Ascending aorta (tissue), 2 donors: Measurements from ENCODE around the gene AMIGO3. TPM values are rescaled to one million over a fixed set of nuclear protein-coding genes. Genes with fewer than 3 reads are reported as not detected.
"Not testable (repeated sequence)": the region's sequence is repeated elsewhere in the genome, so short reads cannot be mapped to it uniquely, and the experiment has no call there.

Experiments
- DNase-seq, 2 donors: peaks; one replicate each; pipeline ENCODE4 v3.0.0-alpha.2; 2019; ENCODE audit warnings: low spot score in 2 of 2
- H3K27ac ChIP-seq, 2 donors: fragments of 200-600 bp; sonication (generic); one replicate each; pipeline ENCODE4 v1.5.1; 2016 to 2017; ENCODE audit warnings: mild to moderate bottlenecking in 1 of 2
- H3K27me3 ChIP-seq: fragments of 200-600 bp; sonication (generic); one replicate; pipeline ENCODE4 v1.5.1; 2017
- H3K36me3 ChIP-seq, 2 donors: fragments of 200-600 bp; sonication (generic); one replicate each; pipeline ENCODE4 v1.5.1; 2016
- H3K4me1 ChIP-seq, 2 donors: fragments of 200-600 bp; sonication (generic); one replicate each; pipeline ENCODE4 v1.5.1; 2016 to 2017; ENCODE audit warnings: mild to moderate bottlenecking in 1 of 2
- H3K4me3 ChIP-seq, 2 donors: fragments of 200-600 bp; sonication (generic); one replicate each; pipeline ENCODE4 v1.5.1; 2016 to 2017; ENCODE audit warnings: mild to moderate bottlenecking in 1 of 2
- H3K9me3 ChIP-seq, 2 donors: fragments of 200-600 bp; sonication (generic); one replicate each; pipeline ENCODE4 v1.5.1; 2016
- CTCF ChIP-seq, 3 experiments: fragments of 200-600 bp in 2 of 3; fragments of 450-650 bp in 1 of 3; sonication (generic) in 2 of 3; IDR thresholded peaks; one replicate each; pipeline ENCODE4 v1.5.1; 2016 to 2019; ENCODE audit warnings: antibody characterized with exemption in 3 of 3, mild to moderate bottlenecking in 1 of 3, moderate library complexity in 1 of 3
- intact Hi-C: fragments of 100-400 bp; cut with DNase I; formaldehyde crosslinking; loops from one replicate; pipeline ENCODE4 v1.15.1; 2023
- total RNA-seq: library from RNA; depleted of rRNA; stranded (reverse); fragments of >200 nt; gene quantifications from one replicate; pipeline ENCODE4 v1.1.0, GENCODE V29; 2016

The AMIGO3 gene
- total RNA-seq, 1 donor from 2014 or later, result 0.43 TPM

GRCh38 chr3:49756036-49756435 lies 36.6 kb upstream of the AMIGO3 start:
- TF ChIP-seq CTCF (IDR thresholded peaks at IDR 0.05), result no peak
- intact Hi-C loops, result no loop called here

GRCh38 chr3:49754536-49754935 lies 35.1 kb upstream of the AMIGO3 start:
- no peaks in the 10 kb centered on the region for H3K27me3 ChIP-seq
- no peak for TF ChIP-seq CTCF (IDR thresholded peaks at IDR 0.05)
- intact Hi-C loops, result no loop called here
- no peak overlapping the region for H3K4me3 ChIP-seq
- H3K4me1 ChIP-seq, result peaks cover 0 to 2% of the 10 kb centered on the region in 2 donors
- H3K27ac ChIP-seq, result no peak overlapping the region
- no peaks in the 10 kb centered on the region for H3K9me3 ChIP-seq
- H3K36me3 ChIP-seq, result no peaks in the 10 kb centered on the region
- no peak for DNase-seq

More at GRCh38 chr3:49756036-49756435, 36.6 kb upstream of the AMIGO3 start:
- no peak overlapping the region for H3K27ac ChIP-seq
- H3K27me3 ChIP-seq, result no peaks in the 10 kb centered on the region
- H3K4me3 ChIP-seq, result no peak overlapping the region
- no peaks in the 10 kb centered on the region for H3K9me3 ChIP-seq
- no peak for DNase-seq
- H3K4me1 ChIP-seq, result peaks cover 0 to 5% of the 10 kb centered on the region in 2 donors
- no peaks in the 10 kb centered on the region for H3K36me3 ChIP-seq

- no peaks in the 10 kb centered on the region for H3K9me3 ChIP-seq
- H3K4me3 ChIP-seq, result no peak overlapping the region
- no peak for DNase-seq
- no peak overlapping the region for H3K27ac ChIP-seq
- intact Hi-C loops, result no loop called here
- peaks cover 0 to 12% of the 10 kb centered on the region in 2 donors for H3K36me3 ChIP-seq
- H3K27me3 ChIP-seq, result no peaks in the 10 kb centered on the region
- peaks cover 0 to 2% of the 10 kb centered on the region in 2 donors for H3K4me1 ChIP-seq
- no peak for TF ChIP-seq CTCF (IDR thresholded peaks at IDR 0.05)
These were observed 32.0 kb upstream of the AMIGO3 start for GRCh38 chr3:49751501-49751900.

- peaks cover 0 to 18% of the 10 kb centered on the region in 2 donors for H3K36me3 ChIP-seq
- peaks cover 0 to 2% of the 10 kb centered on the region in 2 donors for H3K4me1 ChIP-seq
- TF ChIP-seq CTCF (IDR thresholded peaks at IDR 0.05), result no peak
- H3K9me3 ChIP-seq, result no peaks in the 10 kb centered on the region
- DNase-seq, result no peak
- intact Hi-C loops, result no loop called here
- no peaks in the 10 kb centered on the region for H3K27me3 ChIP-seq
- no peak overlapping the region for H3K27ac ChIP-seq
- no peak overlapping the region for H3K4me3 ChIP-seq
These were observed 30.6 kb upstream of the AMIGO3 start for GRCh38 chr3:49750056-49750455.

GRCh38 chr3:49748874-49749273 lies 29.4 kb upstream of the AMIGO3 start:
- H3K4me3 ChIP-seq, intact Hi-C loops, H3K27ac ChIP-seq, H3K9me3 ChIP-seq, DNase-seq, H3K27me3 ChIP-seq, H3K4me1 ChIP-seq: not testable (repeated sequence)
- H3K36me3 ChIP-seq, result peaks cover 3 to 18% of the 10 kb centered on the region in 2 donors

- Histone ChIP-seq H3K36me3 (peaks cover 3 to 18% of the 10 kb centered on the region in 2 donors), H3K9me3 (no peaks in the 10 kb centered on the region), H3K27me3 (no peaks in the 10 kb centered on the region), H3K4me1 (no peaks in the 10 kb centered on the region), H3K27ac (no peak overlapping the region), H3K4me3 (no peak overlapping the region)
- intact Hi-C loops, result no loop called here
- DNase-seq, result no peak
- no peak for TF ChIP-seq CTCF (IDR thresholded peaks at IDR 0.05)
These were observed 28.5 kb upstream of the AMIGO3 start for GRCh38 chr3:49747792-49748480.
